Skeletal muscle satellite cell (primary cell): ENCODE results near the gene TLR2.

Experiments
- H3K27me3 ChIP-seq: 2 replicates; pipeline ENCODE4 v1.7.0; 2013; ENCODE audit warnings: low read length; ENCODE audit not compliant: control insufficient read depth, insufficient read depth
- H3K36me3 ChIP-seq: 2 replicates; pipeline ENCODE4 v1.7.0; 2013; ENCODE audit warnings: mild to moderate bottlenecking, control low read depth, low read length; ENCODE audit not compliant: insufficient read depth
- H3K4me1 ChIP-seq: 2 replicates; pipeline ENCODE4 v1.7.0; 2013; ENCODE audit warnings: low read length; ENCODE audit not compliant: control insufficient read depth, insufficient read depth
- H3K4me2 ChIP-seq: 2 replicates; pipeline ENCODE4 v1.7.0; 2013; ENCODE audit warnings: mild to moderate bottlenecking, low read length
- H3K4me3 ChIP-seq: 2 replicates; pipeline ENCODE4 v1.7.0; 2013; ENCODE audit warnings: low read length
- H3K9ac ChIP-seq: 2 replicates; pipeline ENCODE4 v1.7.0; 2013; ENCODE audit warnings: mild to moderate bottlenecking, low read depth, low read length, moderate library complexity
- H3K9me3 ChIP-seq: replicated peaks from 2 replicates; pipeline ENCODE4 v1.7.0; 2013; ENCODE audit warnings: mild to moderate bottlenecking, control low read depth, low read length

TLR2 gene

GRCh38 chr4:153645183-153645582 is 38.9 kb upstream of the TLR2 start:
- Histone ChIP-seq H3K9me3 (no peaks in the 10 kb centered on the region), H3K4me1 (no peaks in the 10 kb centered on the region)

GRCh38 chr4:153646261-153646660 is 37.8 kb upstream of the TLR2 start:
- Histone ChIP-seq H3K4me1 (peaks cover 6% of the 10 kb centered on the region), H3K36me3 (no peaks in the 10 kb centered on the region), H3K4me3 (no peak overlapping the region), H3K27me3 (no peaks in the 10 kb centered on the region), H3K4me2 (no peak overlapping the region), H3K9ac (no peak overlapping the region), H3K9me3 (no peaks in the 10 kb centered on the region)

More at GRCh38 chr4:153645183-153645582, 38.9 kb upstream of the TLR2 start:
- Histone ChIP-seq H3K4me3 (no peak overlapping the region), H3K27me3 (no peaks in the 10 kb centered on the region), H3K36me3 (no peaks in the 10 kb centered on the region), H3K9ac (no peak overlapping the region), H3K4me2 (no peak overlapping the region)

- peaks cover 13% of the 10 kb centered on the region for H3K4me1 ChIP-seq
- no peaks in the 10 kb centered on the region for H3K9me3 ChIP-seq
- no peaks in the 10 kb centered on the region for H3K36me3 ChIP-seq
- no peak overlapping the region for H3K4me3 ChIP-seq
- H3K4me2 ChIP-seq = no peak overlapping the region
- H3K9ac ChIP-seq = no peak overlapping the region
- no peaks in the 10 kb centered on the region for H3K27me3 ChIP-seq
These were observed 37.1 kb upstream of the TLR2 start for GRCh38 chr4:153646978-153647377.

- Histone ChIP-seq H3K36me3 (no peaks in the 10 kb centered on the region), H3K4me1 (peaks cover 23% of the 10 kb centered on the region), H3K9ac (no peak overlapping the region), H3K4me3 (no peak overlapping the region), H3K9me3 (no peaks in the 10 kb centered on the region), H3K4me2 (no peak overlapping the region), H3K27me3 (no peaks in the 10 kb centered on the region)
These were observed 36.1 kb upstream of the TLR2 start for GRCh38 chr4:153647975-153648374.

GRCh38 chr4:153649572-153649991 is 34.5 kb upstream of the TLR2 start:
- Histone ChIP-seq H3K9ac (no peak overlapping the region), H3K4me2 (no peak overlapping the region), H3K9me3 (no peaks in the 10 kb centered on the region), H3K27me3 (no peaks in the 10 kb centered on the region), H3K4me1 (peaks cover 23% of the 10 kb centered on the region), H3K4me3 (no peak overlapping the region), H3K36me3 (no peaks in the 10 kb centered on the region)

- no peak overlapping the region for H3K4me3 ChIP-seq
These were observed 33.0 kb upstream of the TLR2 start for GRCh38 chr4:153651116-153651515.

GRCh38 chr4:153651587-153651986 is 32.5 kb upstream of the TLR2 start:
- peak overlapping the region; percentile 65 for H3K4me2 ChIP-seq
- no peaks in the 10 kb centered on the region for H3K9me3 ChIP-seq
- H3K4me1 ChIP-seq = peaks cover 37% of the 10 kb centered on the region
- no peak overlapping the region for H3K4me3 ChIP-seq
- no peaks in the 10 kb centered on the region for H3K36me3 ChIP-seq
- H3K27me3 ChIP-seq = no peaks in the 10 kb centered on the region
- H3K9ac ChIP-seq = peak overlapping the region; percentile 36

More at GRCh38 chr4:153651116-153651515, 33.0 kb upstream of the TLR2 start:
- Histone ChIP-seq H3K4me1 (peaks cover 33% of the 10 kb centered on the region), H3K9me3 (no peaks in the 10 kb centered on the region), H3K9ac (no peak overlapping the region), H3K36me3 (no peaks in the 10 kb centered on the region), H3K4me2 (no peak overlapping the region), H3K27me3 (no peaks in the 10 kb centered on the region)

GRCh38 chr4:153652051-153652784 is 31.9 kb upstream of the TLR2 start:
- Histone ChIP-seq H3K4me2 (peak overlapping the region; percentile 65), H3K27me3 (no peaks in the 10 kb centered on the region), H3K4me1 (peaks cover 40% of the 10 kb centered on the region), H3K4me3 (no peak overlapping the region), H3K36me3 (no peaks in the 10 kb centered on the region), H3K9me3 (no peaks in the 10 kb centered on the region), H3K9ac (peak overlapping the region; percentile 36)

GRCh38 chr4:153655002-153655541 is 29.0 kb upstream of the TLR2 start:
- Histone ChIP-seq H3K4me1 (peaks cover 40% of the 10 kb centered on the region), H3K27me3 (no peaks in the 10 kb centered on the region), H3K9me3 (no peaks in the 10 kb centered on the region), H3K4me3 (no peak overlapping the region), H3K36me3 (no peaks in the 10 kb centered on the region), H3K4me2 (no peak overlapping the region), H3K9ac (no peak overlapping the region)

GRCh38 chr4:153655928-153656327 is 28.2 kb upstream of the TLR2 start:
- H3K27me3 ChIP-seq = no peaks in the 10 kb centered on the region
- no peaks in the 10 kb centered on the region for H3K9me3 ChIP-seq
- peaks cover 37% of the 10 kb centered on the region for H3K4me1 ChIP-seq
- peak overlapping the region; percentile 11 for H3K4me2 ChIP-seq
- H3K4me3 ChIP-seq = no peak overlapping the region
- no peaks in the 10 kb centered on the region for H3K36me3 ChIP-seq
- no peak overlapping the region for H3K9ac ChIP-seq

- Histone ChIP-seq H3K4me2 (no peak overlapping the region), H3K4me1 (peaks cover 5% of the 10 kb centered on the region), H3K36me3 (no peaks in the 10 kb centered on the region), H3K27me3 (no peaks in the 10 kb centered on the region), H3K9me3 (no peaks in the 10 kb centered on the region), H3K9ac (no peak overlapping the region), H3K4me3 (no peak overlapping the region)
These were observed 22.8 kb upstream of the TLR2 start for GRCh38 chr4:153661215-153661822.
